ENCODE data around the gene POLR1A.

- TF ChIP-seq, protein P1, sequence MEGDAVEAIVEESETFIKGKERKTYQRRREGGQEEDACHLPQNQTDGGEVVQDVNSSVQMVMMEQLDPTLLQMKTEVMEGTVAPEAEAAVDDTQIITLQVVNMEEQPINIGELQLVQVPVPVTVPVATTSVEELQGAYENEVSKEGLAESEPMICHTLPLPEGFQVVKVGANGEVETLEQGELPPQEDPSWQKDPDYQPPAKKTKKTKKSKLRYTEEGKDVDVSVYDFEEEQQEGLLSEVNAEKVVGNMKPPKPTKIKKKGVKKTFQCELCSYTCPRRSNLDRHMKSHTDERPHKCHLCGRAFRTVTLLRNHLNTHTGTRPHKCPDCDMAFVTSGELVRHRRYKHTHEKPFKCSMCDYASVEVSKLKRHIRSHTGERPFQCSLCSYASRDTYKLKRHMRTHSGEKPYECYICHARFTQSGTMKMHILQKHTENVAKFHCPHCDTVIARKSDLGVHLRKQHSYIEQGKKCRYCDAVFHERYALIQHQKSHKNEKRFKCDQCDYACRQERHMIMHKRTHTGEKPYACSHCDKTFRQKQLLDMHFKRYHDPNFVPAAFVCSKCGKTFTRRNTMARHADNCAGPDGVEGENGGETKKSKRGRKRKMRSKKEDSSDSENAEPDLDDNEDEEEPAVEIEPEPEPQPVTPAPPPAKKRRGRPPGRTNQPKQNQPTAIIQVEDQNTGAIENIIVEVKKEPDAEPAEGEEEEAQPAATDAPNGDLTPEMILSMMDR (IDR thresholded peaks at IDR 0.05; ENCODE audit: low read depth, low read length, poor library complexity, severe bottlenecking), result no peak
- no peak for TF ChIP-seq EZH2phosphoT487 (IDR thresholded peaks at IDR 0.05; ENCODE audit: borderline replicate concordance, low read length)
These were observed 44.8 kb upstream of the POLR1A start for GRCh38 chr2:86150502-86150901.
